GM21737 (cell line): ENCODE results near the gene CLPX.
"Not testable (repeated sequence)": the region's sequence is repeated elsewhere in the genome, so short reads cannot be mapped to it uniquely, and the experiment has no call there.

Experiments used
- ATAC-seq: cut with Tn5 transposase; IDR thresholded peaks from one replicate; pipeline ENCODE4 v1.9.1; 2021; ENCODE audit warnings: mild to moderate bottlenecking, moderate library complexity; ENCODE audit not compliant: unreplicated experiment

CLPX gene

GRCh38 chr15:65207280-65207840 lies 22.2 kb upstream of the CLPX start:
- ATAC-seq, result no peak

GRCh38 chr15:65206750-65207149 lies 21.6 kb upstream of the CLPX start:
- ATAC-seq, result no peak

- no peak for ATAC-seq
These were observed 20.0 kb upstream of the CLPX start for GRCh38 chr15:65204931-65205660.

GRCh38 chr15:65204236-65204930 lies 19.2 kb upstream of the CLPX start:
- no peak for ATAC-seq

GRCh38 chr15:65201918-65202317 lies 16.8 kb upstream of the CLPX start:
- no peak for ATAC-seq

GRCh38 chr15:65198571-65198970 lies 13.4 kb upstream of the CLPX start:
- no peak for ATAC-seq

GRCh38 chr15:65197337-65197645 lies 12.1 kb upstream of the CLPX start:
- ATAC-seq, result no peak

GRCh38 chr15:65196637-65197336 lies 11.6 kb upstream of the CLPX start:
- ATAC-seq, result no peak

- no peak for ATAC-seq
These were observed 10.4 kb upstream of the CLPX start for GRCh38 chr15:65195548-65195923.

GRCh38 chr15:65194826-65195547 lies 9.8 kb upstream of the CLPX start:
- ATAC-seq, result no peak

- ATAC-seq, result no peak
These were observed 6.9 kb upstream of the CLPX start for GRCh38 chr15:65192016-65192415.

GRCh38 chr15:65189102-65189740 lies 4.1 kb upstream of the CLPX start:
- ATAC-seq, result no peak

- ATAC-seq, result not testable (repeated sequence)
These were observed 3.3 kb upstream of the CLPX start for GRCh38 chr15:65188472-65188871.

- peak; percentile 39 for ATAC-seq
These were observed 756 bp downstream of the CLPX start for GRCh38 chr15:65184305-65184867.

GRCh38 chr15:65183865-65184159 lies 1.3 kb downstream of the CLPX start:
- ATAC-seq, result no peak

- no peak for ATAC-seq
These were observed 2.6 kb downstream of the CLPX start for GRCh38 chr15:65182538-65182937.

GRCh38 chr15:65181582-65182353 lies 3.4 kb downstream of the CLPX start:
- ATAC-seq, result not testable (repeated sequence)

GRCh38 chr15:65180167-65180566 lies 5.0 kb downstream of the CLPX start:
- no peak for ATAC-seq

- no peak for ATAC-seq
These were observed 7.2 kb downstream of the CLPX start for GRCh38 chr15:65177901-65178300.

GRCh38 chr15:65176056-65176455 lies 9.1 kb downstream of the CLPX start:
- no peak for ATAC-seq
